SIG-M5 treated with dmso at 0.1 percent for 504 hours (cell line): ENCODE measurements around the gene NOC3L.
"Not testable (repeated sequence)": the region's sequence is repeated elsewhere in the genome, so short reads cannot be mapped to it uniquely, and the experiment has no call there.

Experiments used
- DNase-seq: peaks from one replicate; lab custom pipeline; 2025; ENCODE audit not compliant: unreplicated experiment; lab: John Stamatoyannopoulos, UW

Gene NOC3L, protein sequence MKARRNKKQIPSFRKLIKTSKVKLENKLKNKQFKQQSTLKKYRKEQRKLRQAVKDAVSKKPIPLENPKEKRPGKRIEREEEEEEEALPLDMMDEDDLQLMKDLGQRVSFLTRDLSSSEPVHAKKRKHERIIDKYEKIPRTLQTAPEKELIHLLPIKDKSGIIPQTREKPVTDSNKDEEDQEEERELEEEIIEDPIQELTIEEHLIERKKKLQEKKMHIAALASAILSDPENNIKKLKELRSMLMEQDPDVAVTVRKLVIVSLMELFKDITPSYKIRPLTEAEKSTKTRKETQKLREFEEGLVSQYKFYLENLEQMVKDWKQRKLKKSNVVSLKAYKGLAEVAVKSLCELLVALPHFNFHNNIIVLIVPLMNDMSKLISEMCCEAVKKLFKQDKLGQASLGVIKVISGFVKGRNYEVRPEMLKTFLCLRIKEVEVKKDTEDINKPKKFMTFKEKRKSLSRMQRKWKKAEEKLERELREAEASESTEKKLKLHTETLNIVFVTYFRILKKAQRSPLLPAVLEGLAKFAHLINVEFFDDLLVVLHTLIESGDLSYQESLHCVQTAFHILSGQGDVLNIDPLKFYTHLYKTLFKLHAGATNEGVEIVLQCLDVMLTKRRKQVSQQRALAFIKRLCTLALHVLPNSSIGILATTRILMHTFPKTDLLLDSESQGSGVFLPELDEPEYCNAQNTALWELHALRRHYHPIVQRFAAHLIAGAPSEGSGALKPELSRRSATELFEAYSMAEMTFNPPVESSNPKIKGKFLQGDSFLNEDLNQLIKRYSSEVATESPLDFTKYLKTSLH

DNA sequence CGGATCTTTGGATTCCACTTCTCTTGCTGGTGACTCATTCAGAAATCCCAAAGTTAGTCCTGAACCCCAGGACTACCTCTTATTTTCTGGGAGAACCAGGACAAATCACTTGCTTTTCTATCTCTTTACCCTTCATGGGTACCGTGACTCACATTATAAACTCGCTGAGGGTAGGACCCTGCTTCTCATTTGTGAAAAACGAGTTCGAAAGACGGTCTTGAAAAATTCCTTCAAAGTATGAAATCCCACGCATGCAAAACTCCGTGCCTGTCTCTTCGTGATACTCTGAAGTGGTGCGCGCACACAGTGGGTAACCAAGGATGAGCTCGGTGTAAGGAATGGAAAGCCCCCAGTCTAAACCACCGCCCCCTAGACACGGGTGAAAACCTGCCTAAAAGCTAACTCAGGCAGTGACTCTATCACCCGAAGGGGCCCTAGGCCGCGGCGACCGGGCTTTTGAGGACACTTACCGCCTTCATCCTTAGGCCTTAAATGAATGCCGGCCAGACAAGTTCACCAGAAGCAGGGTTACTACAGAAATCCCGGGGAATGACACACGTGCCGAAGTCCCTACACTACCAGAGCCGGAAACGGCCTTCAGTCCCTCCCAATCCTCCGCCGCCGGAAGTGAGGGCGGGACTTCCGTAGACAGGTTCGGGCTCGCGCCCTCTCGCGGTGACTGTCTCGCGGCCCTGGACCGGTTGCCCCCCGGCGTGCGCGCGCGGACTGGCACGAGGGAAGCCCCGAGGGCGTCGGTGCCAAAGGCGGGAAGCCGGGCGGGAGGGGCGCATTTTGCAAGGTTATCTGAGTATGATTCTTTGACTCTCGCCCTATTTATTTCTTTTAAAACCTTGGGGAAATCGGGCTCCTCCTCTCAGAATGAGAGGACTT lies at the start of gene NOC3L:
NOC3L (minus strand) TSS at position 580 of the 891 bp plus-strand sequence; CDS start at position 479, 101 bp downstream.
- peak; percentile 83 for DNase-seq

DNA sequence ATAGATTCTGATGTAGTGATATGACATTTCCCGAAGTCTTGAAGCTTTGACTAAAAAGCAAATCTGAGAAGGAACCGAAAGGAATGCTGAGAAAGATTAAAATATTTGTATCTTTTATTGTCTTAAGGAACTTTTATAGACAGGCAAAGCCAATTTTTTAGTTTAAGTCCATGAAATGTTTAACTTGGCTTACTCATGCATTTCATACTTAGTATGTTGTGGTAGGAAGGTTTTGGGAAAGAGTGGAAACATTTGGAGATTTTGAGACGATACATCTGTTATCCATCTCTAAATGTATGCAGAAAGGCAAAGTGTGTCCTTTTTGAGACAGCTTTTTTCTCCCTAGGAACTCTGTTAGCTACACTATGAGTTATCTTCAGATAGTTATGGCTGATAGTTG lies 49.7 kb upstream of the NOC3L start:
- DNase-seq: no peak

DNA sequence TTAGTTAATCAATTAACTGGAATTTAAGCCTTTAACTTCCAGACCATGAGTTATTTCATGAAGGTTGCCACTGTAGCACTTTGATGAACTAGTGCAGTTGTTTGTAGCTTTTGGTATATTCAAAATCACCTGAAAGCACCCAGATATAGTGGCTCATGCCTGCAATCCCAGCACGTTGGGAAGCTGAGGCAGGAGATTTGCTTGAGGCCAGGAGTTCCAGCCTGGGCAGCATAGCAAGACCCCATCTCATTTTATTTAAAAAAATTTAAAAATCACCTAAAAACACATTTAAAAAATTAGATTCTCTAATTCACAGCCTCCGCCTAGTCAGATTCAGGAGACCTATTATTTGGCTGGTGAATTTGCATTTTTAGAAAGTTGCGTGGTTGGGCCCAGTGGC lies 48.6 kb upstream of the NOC3L start:
- DNase-seq: no peak

DNA sequence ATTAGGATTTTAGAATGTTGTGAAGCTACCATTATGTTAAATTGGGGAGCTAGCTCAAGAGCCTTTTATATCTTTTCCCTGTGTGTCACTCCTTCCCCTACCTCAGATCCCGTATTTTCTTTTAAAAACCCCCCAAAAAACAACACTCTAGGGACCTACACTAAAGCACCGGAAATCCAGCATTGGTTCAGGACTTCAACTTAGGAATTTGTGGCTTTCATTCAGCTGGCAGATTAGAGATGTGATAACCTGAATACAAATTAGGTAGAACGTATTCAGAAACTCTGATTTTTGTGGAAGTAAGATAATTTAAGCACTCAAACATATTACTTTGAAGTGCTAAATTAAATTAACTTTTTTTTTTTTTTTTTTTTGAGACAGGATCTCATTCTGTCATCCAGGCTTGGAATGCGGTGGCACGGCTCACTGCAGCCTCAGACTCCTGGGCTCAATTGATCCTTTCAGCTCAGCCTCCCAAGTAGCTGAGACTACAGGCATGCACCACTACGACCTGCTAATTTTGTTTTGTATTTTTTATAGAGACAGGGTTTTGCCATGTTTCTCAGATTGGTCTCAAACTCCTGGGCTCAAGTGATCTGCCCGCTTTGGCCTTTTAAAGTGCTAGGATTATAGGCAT lies 46.4 kb upstream of the NOC3L start:
- no peak for DNase-seq

DNA sequence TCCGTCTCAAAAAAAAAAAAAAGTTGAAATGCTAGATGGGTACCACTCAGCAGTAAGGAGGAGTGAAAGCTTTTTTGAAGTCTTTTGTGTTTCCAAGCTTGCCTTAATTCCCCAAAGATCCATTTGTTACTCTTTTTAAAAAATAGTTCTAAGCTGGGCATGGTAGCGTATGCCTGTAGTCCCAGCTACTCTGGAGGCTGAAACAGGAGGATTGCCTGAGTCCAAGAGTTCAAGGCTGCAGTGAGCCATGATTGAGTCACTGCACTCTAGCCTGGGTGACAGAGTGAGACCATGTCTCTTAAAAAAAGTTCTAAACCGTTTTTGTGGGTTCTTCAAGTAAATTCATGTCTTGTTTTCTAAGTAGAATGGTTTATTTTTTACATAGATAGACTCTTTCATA lies 44.9 kb upstream of the NOC3L start:
- no peak for DNase-seq

DNA sequence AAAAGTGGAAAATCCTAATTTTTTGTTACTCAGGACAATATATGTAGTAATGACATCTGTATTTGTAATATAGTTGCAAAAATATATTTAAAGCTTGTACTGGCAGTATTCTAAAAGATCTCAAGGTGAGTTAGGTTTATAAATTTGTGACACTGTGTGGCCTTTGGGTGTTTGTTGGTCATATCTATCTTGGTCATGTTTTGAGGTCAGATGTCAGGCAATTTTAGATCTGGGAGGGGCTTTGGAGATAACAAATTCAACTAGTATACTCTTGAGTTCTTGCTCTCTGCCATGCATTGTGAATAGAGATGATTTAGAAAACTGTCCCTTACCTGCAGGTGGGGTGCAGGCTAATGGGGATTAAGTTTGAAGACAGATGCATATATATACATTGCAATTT lies 42.7 kb upstream of the NOC3L start:
- no peak for DNase-seq

DNA sequence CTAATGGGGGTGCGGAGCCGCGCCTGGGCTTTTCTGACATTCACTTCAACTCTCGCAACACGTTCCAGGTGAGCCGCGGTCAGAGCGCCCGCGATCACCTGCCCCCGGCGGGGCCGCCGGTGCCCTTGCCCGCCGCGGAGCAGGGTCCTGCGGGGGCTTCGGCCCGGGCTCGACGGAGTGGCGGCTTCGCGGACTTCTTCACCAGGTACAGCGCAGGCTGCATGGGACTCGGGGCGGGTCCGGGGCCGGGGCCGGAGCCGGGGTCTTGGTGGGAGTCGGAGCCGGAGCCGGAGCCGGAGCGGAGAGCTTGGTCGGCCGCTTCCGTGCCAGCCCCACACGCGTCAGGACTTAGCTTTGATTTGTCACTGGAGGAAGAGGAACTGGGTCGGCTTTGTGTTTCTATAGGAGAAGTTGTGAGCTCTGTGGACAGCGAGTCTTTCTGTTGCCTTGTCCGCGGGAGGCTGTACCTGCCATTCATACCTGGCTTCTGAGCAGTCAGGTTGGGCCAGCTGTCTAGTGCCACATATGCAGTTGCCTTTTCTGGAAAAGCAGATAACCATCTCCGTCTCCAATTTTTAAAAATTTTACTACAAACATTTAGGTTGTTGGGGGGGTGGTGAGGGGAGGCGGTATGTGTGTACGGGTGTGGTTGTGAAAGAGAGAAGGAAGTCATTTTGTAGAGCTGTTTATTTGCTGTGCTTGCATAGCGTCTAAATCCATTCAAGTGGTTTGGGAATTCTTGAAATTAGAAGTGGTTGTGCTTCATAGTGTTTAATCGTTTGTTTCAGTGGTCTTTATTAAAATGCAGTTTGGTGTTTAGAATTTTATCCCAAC lies 40.9 kb upstream of the NOC3L start:
- peak; percentile 89 for DNase-seq

DNA sequence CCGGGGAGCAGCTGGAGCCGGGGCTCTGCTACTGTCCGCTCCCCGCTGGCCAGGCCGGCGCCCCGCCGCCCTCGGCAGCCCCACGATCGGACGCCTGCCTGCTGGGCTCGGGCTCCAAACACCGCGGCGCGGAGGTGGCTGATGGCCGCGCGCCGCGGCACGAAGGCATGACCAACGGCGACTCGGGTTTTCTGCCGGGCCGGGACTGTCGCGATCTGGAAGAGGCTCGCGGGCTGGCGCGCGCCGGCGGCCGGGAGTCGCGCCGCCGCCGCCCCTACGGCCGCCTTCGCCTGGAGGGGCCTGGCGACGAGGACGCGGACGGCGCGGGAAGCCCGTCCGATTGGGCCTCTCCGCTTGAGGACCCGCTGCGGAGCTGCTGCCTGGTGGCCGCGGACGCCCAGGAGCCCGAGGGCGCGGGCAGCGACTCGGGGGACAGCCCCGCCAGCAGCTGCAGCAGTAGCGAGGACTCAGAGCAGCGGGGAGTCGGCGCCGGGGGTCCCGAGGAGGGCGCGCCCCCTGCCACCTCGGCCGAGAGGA lies 40.2 kb upstream of the NOC3L start:
- DNase-seq: no peak

DNA sequence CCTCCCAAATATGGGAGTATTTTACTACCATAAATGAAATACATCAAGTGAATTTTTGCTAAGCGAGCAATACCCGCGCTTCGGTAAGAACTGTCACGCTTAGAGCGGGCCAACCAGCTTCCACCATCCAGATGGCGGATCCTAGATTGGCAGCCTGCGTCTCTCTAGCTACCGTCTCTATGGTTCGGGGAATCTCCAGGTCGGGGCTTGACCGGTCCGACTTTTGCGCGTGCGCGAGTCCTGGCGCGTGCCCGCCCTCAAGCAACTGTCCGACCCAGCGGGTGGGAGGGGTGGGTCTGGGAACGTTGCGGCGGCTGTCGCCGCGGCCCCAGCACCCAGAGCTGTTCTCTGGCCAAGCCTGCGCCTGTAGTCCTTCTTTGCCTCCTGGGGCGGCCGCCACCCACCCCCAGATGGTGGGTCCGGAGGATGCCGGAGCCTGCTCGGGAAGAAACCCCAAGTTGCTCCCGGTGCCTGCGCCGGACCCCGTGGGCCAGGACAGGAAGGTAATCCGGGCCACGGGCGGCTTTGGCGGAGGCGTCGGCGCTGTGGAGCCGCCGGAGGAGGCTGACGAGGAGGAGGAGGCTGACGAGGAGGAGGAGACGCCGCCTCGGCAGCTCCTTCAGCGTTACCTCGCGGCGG lies 39.6 kb upstream of the NOC3L start, which contains the start of gene TBC1D12:
TBC1D12 (plus strand) TSS at position 338 of the 639 bp plus-strand sequence; CDS start at position 411, 73 bp downstream.
- DNase-seq: peak; percentile 71

DNA sequence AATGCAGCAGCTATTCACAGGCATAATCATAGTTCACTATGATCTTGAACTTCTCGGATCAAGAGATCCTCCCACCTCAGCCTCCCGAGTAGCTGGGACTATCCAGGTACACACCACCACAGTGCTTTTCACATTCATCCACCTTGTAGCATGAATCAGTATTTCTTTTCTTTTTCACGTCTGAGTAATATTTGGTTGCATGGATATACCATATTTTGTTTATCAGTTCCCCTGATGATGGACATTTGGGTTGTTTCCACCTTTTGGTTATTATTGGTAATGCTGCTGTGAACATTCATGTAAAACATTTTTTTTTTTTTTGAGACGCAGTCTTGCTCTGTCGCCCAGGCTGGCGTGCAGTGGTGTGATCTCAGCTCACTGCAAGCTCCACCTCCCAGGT lies 36.0 kb upstream of the NOC3L start:
- no peak for DNase-seq

DNA sequence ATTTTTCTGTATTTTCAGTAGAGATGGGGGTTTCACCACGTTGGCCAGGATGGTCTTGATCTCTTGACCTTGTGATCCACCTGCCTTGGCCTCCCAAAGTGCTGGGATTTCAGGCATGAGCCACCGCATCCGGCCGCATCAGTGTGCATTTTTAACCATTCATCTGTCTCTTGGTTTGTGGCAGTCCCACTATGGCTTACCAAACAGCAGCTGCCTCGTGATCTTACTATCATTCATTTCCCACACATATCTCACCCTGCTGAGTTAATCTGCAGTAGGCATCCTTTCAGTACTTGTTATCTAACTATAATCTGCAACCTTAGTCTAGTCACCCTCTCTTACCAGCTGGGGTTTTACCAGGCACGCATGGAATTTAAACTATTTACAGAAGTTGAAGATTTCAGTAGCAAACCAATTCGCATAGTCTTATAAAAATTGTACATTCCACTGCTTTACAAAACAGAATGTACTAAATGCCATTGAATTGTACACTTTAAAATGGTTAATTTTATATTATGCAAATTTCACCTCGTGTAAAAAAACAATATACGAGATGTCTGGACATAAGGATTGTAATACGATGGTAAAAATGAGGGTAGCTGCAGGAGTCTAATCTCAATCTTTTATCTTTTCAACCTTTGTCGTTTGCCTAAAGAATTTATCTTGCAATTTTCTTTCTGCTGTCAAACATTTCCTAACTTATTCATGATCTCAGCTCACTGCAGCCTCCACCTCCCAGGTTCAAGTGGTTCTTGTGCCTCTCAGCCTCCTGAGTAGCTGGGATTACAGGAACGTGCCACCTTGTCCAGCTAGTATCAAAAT lies 35.0 kb upstream of the NOC3L start:
- no peak for DNase-seq

DNA sequence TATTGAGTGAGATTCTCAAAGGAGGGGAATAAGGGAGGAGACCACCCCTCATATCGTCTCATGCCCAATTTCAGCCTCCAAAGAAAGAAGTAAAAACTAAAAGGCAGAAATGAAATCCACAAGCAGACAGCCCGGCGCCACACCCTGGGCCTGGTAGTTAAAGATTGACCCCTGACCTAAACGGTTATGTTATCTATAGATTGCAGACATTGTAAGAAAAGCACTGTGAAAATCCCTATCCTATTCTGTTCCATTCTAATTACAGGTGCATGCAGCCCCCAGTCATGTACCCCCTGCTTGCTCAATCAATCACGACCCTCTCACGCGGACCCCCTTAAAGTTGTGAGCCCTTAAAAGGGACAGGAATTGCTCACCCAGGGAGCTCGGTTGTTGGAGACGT lies 29.4 kb upstream of the NOC3L start:
- not testable (repeated sequence) for DNase-seq

DNA sequence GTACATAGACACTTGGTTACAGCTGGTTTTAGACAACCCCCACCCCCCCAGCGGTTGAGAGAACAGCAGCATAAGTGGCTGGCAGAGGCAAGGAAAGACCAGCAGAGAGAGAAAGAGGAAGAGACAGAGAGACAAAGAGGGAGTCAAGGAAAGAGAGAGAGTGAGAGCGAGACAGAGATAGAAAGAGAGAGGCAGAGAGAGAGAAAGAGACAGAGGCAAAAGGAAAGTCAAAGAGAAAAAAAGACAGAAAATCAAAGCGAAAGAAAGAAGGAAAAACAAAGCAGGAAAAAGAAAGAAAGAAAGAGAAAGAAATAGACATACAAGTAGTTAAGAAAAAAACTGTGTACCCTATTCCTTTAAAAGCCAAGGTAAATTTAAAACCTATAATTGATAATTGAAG lies 23.0 kb upstream of the NOC3L start:
- DNase-seq: not testable (repeated sequence)

DNA sequence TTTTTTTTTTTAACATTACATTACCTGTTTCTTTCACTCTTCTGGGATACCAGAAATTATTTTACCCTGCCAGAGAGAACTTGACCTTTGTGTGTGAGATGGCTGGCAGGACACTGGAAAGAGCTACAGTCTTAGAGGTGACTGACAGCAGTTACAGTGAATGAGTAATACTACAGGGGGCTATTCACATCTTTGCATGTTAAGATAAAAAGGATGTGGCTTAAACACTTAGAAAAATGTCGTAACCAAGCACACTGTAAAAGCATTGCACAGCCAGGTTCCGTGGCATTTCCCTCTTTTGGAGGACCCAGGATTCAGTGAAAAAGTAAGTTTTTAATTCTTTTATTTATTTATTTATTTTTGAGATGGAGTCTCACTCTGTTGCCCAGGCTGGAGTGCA lies 20.8 kb upstream of the NOC3L start:
- peak; percentile 85 for DNase-seq

DNA sequence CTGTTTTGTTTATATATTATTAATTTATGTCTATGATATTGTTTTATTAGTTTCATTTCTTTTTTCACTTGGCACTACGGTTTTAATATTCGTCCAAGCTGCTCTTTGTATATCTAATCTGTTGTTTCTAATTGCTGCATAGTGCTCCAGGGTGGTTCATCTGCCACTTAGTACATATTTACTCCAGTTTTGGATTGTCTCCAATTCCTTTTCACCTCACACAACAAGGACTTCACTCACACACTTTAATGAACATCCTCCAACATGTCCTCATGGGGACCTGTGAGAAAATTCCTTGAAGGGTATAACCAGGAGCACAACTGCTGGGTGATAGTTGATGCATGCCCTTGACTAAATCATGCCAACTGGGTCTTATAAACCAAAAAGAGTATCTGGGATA lies 14.1 kb upstream of the NOC3L start:
- DNase-seq: no peak

DNA sequence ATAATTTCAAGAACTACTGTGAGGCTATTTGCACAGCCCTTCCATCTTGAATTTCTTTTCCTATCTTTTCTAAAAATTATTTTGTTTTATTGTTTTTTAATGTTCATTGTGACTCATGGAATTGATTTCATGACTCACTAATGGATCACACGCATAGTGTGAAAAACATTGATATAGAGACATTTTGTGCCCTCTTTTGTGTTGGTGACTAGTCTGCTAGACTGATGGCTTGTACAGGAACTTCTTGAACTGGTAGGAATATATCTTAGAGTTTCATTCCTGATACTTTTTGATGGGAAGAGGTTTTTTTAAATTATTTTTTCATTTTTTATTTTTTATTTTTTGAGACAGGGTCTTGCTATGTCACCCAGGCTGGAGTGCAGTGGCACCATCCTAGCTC lies 12.6 kb upstream of the NOC3L start:
- DNase-seq: no peak

DNA sequence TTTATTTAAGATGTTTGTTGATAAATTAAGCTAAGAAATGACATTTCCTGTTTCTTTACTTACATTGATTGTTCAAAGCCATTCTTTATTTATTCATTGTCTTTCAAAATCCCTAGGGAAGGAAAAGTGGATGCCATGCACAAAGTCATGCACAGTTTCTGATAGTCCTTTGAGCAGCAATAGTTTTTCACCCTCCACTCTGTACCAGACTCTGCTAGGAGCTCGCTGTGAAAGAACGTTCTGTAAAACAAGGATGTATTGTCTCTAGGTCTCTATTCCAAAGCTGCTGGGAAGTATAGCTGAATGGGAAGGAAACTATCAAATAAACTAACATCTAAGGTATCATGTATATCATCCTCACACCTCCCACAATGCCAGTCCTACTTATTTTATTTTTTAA lies 7.8 kb upstream of the NOC3L start:
- no peak for DNase-seq

DNA sequence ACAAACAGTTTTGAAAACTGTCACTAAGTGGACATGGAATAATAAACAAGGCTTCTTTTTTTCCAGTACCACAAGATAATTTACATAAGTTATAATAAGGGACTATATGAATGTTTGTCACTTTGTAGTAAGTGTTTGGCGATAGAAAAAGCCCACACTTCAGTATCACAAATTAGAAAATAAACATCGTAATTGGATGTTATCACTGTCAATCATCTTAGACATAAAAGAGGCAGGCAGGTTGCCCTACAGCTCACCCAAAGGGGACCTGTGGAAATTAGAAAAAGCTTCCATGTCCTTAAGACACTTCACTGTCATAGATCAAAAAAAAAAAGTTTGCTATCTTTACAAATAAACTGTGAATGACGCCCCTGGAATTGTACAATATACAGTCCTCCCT lies 3.6 kb upstream of the NOC3L start:
- no peak for DNase-seq
